CD1c-positive myeloid dendritic cell (primary cell): ENCODE results near the gene NGEF.

Experiments used
- DNase-seq: peaks from one replicate; pipeline ENCODE4 v3.0.0-alpha.2; 2016; ENCODE audit errors: extremely low spot score

Gene NGEF

GRCh38 chr2:232838406-232838874 is 174.6 kb downstream of the NGEF start:
- peak; percentile 12 for DNase-seq

- no peak for DNase-seq
Measured at GRCh38 chr2:232836934-232837333, 176.1 kb downstream of the NGEF start.

- no peak for DNase-seq
Measured at GRCh38 chr2:232835687-232836208, 177.3 kb downstream of the NGEF start.

- DNase-seq = no peak
Measured at GRCh38 chr2:232833830-232834229, 179.2 kb downstream of the NGEF start.

GRCh38 chr2:232831496-232831895 is 181.6 kb downstream of the NGEF start:
- no peak for DNase-seq

- no peak for DNase-seq
Measured at GRCh38 chr2:232829988-232830387, 183.1 kb downstream of the NGEF start.
